Measurements from ENCODE around the gene TMEM212. TPM values are rescaled to one million over a fixed set of nuclear protein-coding genes. Genes with fewer than 3 reads are reported as not detected.

TMEM212 gene
- total and polyA plus RNA-seq, 11 donors: not detected

DNA sequence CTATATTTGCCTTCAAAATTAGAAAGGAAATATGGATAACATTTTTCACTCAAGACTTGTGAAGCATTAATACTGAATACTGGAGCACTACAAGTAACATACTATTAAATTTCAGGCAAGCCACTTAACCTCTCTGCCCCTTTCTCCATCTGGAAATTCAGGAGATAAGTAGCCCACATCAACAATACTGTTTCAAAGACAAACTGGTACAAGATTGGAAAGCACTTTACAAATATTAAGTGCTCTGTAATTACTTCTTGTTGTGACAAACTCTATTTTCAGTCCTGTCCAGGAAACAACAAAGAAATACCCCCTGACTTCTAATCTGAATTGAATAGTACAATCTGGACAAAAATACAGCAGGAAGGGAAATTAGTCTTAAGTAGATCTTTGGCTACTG, 49.3 kb downstream of the TMEM212 start:
- intact Hi-C loops (cut with DNase I): no loop called here
- TF ChIP-seq POLR2A (IDR thresholded peaks at IDR 0.05): no peak
- TF ChIP-seq CTCF (IDR thresholded peaks at IDR 0.05): no peak
- Histone ChIP-seq H3K9me3 (peaks cover 0 to 9% (median 0%) of the 10 kb centered on the region in 12 donors), H3K36me3 (no peaks in the 10 kb centered on the region), H3K27me3 (no peaks in the 10 kb centered on the region), H3K27ac (no peak overlapping the region), H3K4me1 (no peaks in the 10 kb centered on the region), H3K4me3 (no peak overlapping the region)
- DNase-seq (no peak), ATAC-seq (no peak)

- no peaks in the 10 kb centered on the region for H3K36me3 ChIP-seq
- ATAC-seq (no peak), DNase-seq (no peak)
- TF ChIP-seq POLR2A (IDR thresholded peaks at IDR 0.05) (no peak), CTCF (IDR thresholded peaks at IDR 0.05) (no peak)
- no peak overlapping the region for H3K4me3 ChIP-seq
- no peaks in the 10 kb centered on the region for H3K9me3 ChIP-seq
- no peaks in the 10 kb centered on the region for H3K4me1 ChIP-seq
- intact Hi-C loops (cut with DNase I): no loop called here
- H3K27me3 ChIP-seq: no peaks in the 10 kb centered on the region
- H3K27ac ChIP-seq: no peak overlapping the region
Measured at GRCh38 chr3:171895291-171895690, 52.1 kb downstream of the TMEM212 start.

DNA sequence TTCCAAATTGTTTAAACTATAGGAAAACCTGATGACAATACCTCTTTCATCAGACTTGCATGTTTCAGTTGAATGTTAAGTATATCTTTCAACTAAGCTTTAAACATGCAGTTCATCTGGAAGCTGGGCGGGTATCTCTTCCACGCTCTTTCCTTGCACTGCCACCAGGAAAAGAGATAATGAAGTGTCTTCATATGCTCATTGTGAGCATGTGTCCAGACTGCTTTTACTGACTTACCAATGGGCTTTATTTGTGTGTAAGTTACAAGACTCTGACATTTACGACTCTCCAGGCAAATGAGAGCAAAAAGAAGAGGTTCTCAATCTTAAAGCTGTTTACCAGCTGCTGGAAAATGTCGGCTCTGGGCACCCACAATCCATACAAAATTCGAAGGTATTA, 52.8 kb downstream of the TMEM212 start:
- H3K4me3 ChIP-seq: no peak overlapping the region
- WGBS, 4 donors: 85 to 89% (median 86%) methylated on average over 5 of the region's 5 CpGs
- H3K27ac ChIP-seq: no peak overlapping the region
- no peaks in the 10 kb centered on the region for H3K27me3 ChIP-seq
- DNase-seq (no peak), ATAC-seq (no peak)
- intact Hi-C loops (cut with DNase I): no loop called here
- no peaks in the 10 kb centered on the region for H3K9me3 ChIP-seq
- TF ChIP-seq POLR2A (IDR thresholded peaks at IDR 0.05) (no peak), CTCF (IDR thresholded peaks at IDR 0.05) (no peak)
- H3K36me3 ChIP-seq: no peaks in the 10 kb centered on the region
- H3K4me1 ChIP-seq: no peaks in the 10 kb centered on the region

GRCh38 chr3:171896316-171896715, 53.2 kb downstream of the TMEM212 start:
- Histone ChIP-seq H3K9me3 (no peaks in the 10 kb centered on the region), H3K27me3 (no peaks in the 10 kb centered on the region), H3K4me3 (no peak overlapping the region), H3K4me1 (no peaks in the 10 kb centered on the region), H3K36me3 (no peaks in the 10 kb centered on the region), H3K27ac (no peak overlapping the region)
- intact Hi-C loops (cut with DNase I): no loop called here
- WGBS, 4 donors: 92 to 96% (median 94%) methylated on average over 3 of the region's 3 CpGs
- DNase-seq (no peak), ATAC-seq (no peak)
- TF ChIP-seq CTCF (IDR thresholded peaks at IDR 0.05): no peak
- TF ChIP-seq POLR2A (IDR thresholded peaks at IDR 0.05): no peak

Measured in heart left ventricle (tissue), 16 donors.